Measurements from ENCODE around the gene LIMK2.

The LIMK2 gene

GRCh38 chr22:31241200-31241599 lies 29.1 kb downstream of the LIMK2 start:
- ATAC-seq (ENCODE audit: low read depth) (no peak), DNase-seq (ENCODE audit: low spot score) (no peak)
- no peaks in the 10 kb centered on the region for H3K27me3 ChIP-seq (ENCODE audit: insufficient read depth, poor library complexity, severe bottlenecking)
- H3K9me3 ChIP-seq (ENCODE audit: severe bottlenecking): no peaks in the 10 kb centered on the region
- TF ChIP-seq CTCF (IDR thresholded peaks at IDR 0.05; ENCODE audit: poor library complexity, severe bottlenecking): no peak
- H3K36me3 ChIP-seq (ENCODE audit: low read depth): peaks cover 13% of the 10 kb centered on the region
- peak overlapping the region; percentile 95 for H3K27ac ChIP-seq (ENCODE audit: poor library complexity, severe bottlenecking)
- peaks cover 28% of the 10 kb centered on the region for H3K4me1 ChIP-seq (ENCODE audit: insufficient read depth, poor library complexity, severe bottlenecking)
- H3K4me3 ChIP-seq (ENCODE audit: severe bottlenecking): no peak overlapping the region

GRCh38 chr22:31241936-31242335 lies 29.8 kb downstream of the LIMK2 start:
- H3K4me1 ChIP-seq (ENCODE audit: insufficient read depth, poor library complexity, severe bottlenecking): peaks cover 28% of the 10 kb centered on the region
- no peaks in the 10 kb centered on the region for H3K27me3 ChIP-seq (ENCODE audit: insufficient read depth, poor library complexity, severe bottlenecking)
- ATAC-seq (ENCODE audit: low read depth) (no peak), DNase-seq (ENCODE audit: low spot score) (no peak)
- TF ChIP-seq CTCF (IDR thresholded peaks at IDR 0.05; ENCODE audit: poor library complexity, severe bottlenecking): no peak
- no peaks in the 10 kb centered on the region for H3K9me3 ChIP-seq (ENCODE audit: severe bottlenecking)
- H3K27ac ChIP-seq (ENCODE audit: poor library complexity, severe bottlenecking): peak overlapping the region; percentile 95
- H3K4me3 ChIP-seq (ENCODE audit: severe bottlenecking): no peak overlapping the region
- H3K36me3 ChIP-seq (ENCODE audit: low read depth): peaks cover 13% of the 10 kb centered on the region

GRCh38 chr22:31243339-31244045 lies 31.4 kb downstream of the LIMK2 start:
- DNase-seq (ENCODE audit: low spot score) (no peak), ATAC-seq (ENCODE audit: low read depth) (peak; percentile 61)
- peak overlapping the region; percentile 3 for H3K4me3 ChIP-seq (ENCODE audit: severe bottlenecking)
- no peaks in the 10 kb centered on the region for H3K27me3 ChIP-seq (ENCODE audit: insufficient read depth, poor library complexity, severe bottlenecking)
- peak; percentile 60 for TF ChIP-seq CTCF (IDR thresholded peaks at IDR 0.05; ENCODE audit: poor library complexity, severe bottlenecking)
- H3K27ac ChIP-seq (ENCODE audit: poor library complexity, severe bottlenecking): peak overlapping the region; percentile 95
- peaks cover 28% of the 10 kb centered on the region for H3K4me1 ChIP-seq (ENCODE audit: insufficient read depth, poor library complexity, severe bottlenecking)
- H3K9me3 ChIP-seq (ENCODE audit: severe bottlenecking): no peaks in the 10 kb centered on the region
- peaks cover 13% of the 10 kb centered on the region for H3K36me3 ChIP-seq (ENCODE audit: low read depth)

GRCh38 chr22:31244046-31244942 lies 32.2 kb downstream of the LIMK2 start:
- no peak for DNase-seq (ENCODE audit: low spot score)
- Histone ChIP-seq H3K27ac (ENCODE audit: poor library complexity, severe bottlenecking) (peak overlapping the region; percentile 95), H3K4me3 (ENCODE audit: severe bottlenecking) (no peak overlapping the region), H3K27me3 (ENCODE audit: insufficient read depth, poor library complexity, severe bottlenecking) (no peaks in the 10 kb centered on the region), H3K36me3 (ENCODE audit: low read depth) (peaks cover 13% of the 10 kb centered on the region), H3K4me1 (ENCODE audit: insufficient read depth, poor library complexity, severe bottlenecking) (peaks cover 28% of the 10 kb centered on the region), H3K9me3 (ENCODE audit: severe bottlenecking) (no peaks in the 10 kb centered on the region)
- ATAC-seq (ENCODE audit: low read depth): peak; percentile 66
- no peak for TF ChIP-seq CTCF (IDR thresholded peaks at IDR 0.05; ENCODE audit: poor library complexity, severe bottlenecking)
